K562 (cell line): Measurements from ENCODE around the gene MBD4. TPM values are rescaled to one million over a fixed set of nuclear protein-coding genes. Genes with fewer than 3 reads are reported as not detected.

Experiments used
- BHLHE40 ChIP-seq: IDR thresholded peaks from 2 replicates; pipeline ENCODE4 v1.6.1; 2011; ENCODE audit warnings: low read length, improper control_type of control experiment
- SMARCB1 ChIP-seq: IDR thresholded peaks from 2 replicates; pipeline ENCODE4 v1.6.1; 2011; ENCODE audit warnings: improper control_type of control experiment, low read depth; ENCODE audit not compliant: insufficient read length
- polyA plus RNA-seq, 8 experiments: library from polyadenylated mRNA; depleted of rRNA in 4 of 8; stranded (reverse) in 5 of 8; unstranded in 3 of 8; fragments of >200 nt; fragmentation: Nextera tagmentation in 2 of 8; fragmentation: Illumina TruSeq in 1 of 8; extraction: Ambion mirVana in 2 of 8; extraction: Trizol in 1 of 8; gene quantifications; 2 replicates each; pipeline versions ENCODE4 v1.2.1 to v1.2.3, GENCODE V29; 2011 to 2014; ENCODE audit warnings: inconsistent platforms in 1 of 8, missing spikeins in 1 of 8
- total RNA-seq, 7 experiments: library from RNA; depleted of rRNA in 6 of 7; stranded (reverse); fragments of >200 nt in 6 of 7; fragmentation: Illumina TruSeq in 2 of 7; extraction: Trizol in 2 of 7; gene quantifications; 2 replicates each; pipeline versions ENCODE4 v1.2.1 to v1.2.3, GENCODE V29; 2011 to 2021; ENCODE audit warnings: low replicate concordance in 1 of 7
- TF ChIP-seq, protein P1 (sequence below): fragments of 250-450 bp; sonication (Bioruptor Pico); IDR thresholded peaks from 2 replicates; pipeline ENCODE4 v1.5.0; 2021; ENCODE audit warnings: mild to moderate bottlenecking, borderline replicate concordance
- TF ChIP-seq, protein P2 (sequence below): sonication (generic); formaldehyde crosslinking; IDR thresholded peaks from 2 replicates; pipeline ENCODE4 v1.8.0; 2022; ENCODE audit warnings: missing genetic modification reagents, mild to moderate bottlenecking, moderate library complexity, borderline replicate concordance
- TF ChIP-seq, protein P3 (sequence below): sonication (generic); formaldehyde crosslinking; IDR thresholded peaks from 2 replicates; pipeline ENCODE4 v1.8.0; 2022; ENCODE audit warnings: mild to moderate bottlenecking, missing genetic modification reagents
- TF ChIP-seq, protein P4 (sequence below), 2 experiments: fragments of 450-650 bp in 1 of 2; sonication (generic) in 1 of 2; formaldehyde crosslinking in 1 of 2; IDR thresholded peaks; 2 replicates each; pipeline versions ENCODE4 v1.7.1 to v1.9.0; 2016 to 2022; ENCODE audit warnings: inconsistent platforms in 1 of 2, mild to moderate bottlenecking in 1 of 2, missing genetic modification reagents in 1 of 2
- TF ChIP-seq, protein P5 (sequence below): sonication (generic); formaldehyde crosslinking; IDR thresholded peaks from 2 replicates; pipeline ENCODE4 v1.4.0; 2020; ENCODE audit warnings: mild to moderate bottlenecking, missing genetic modification reagents

MBD4 gene
- total and polyA plus RNA-seq, 9 of the 15 experiments (the other 6 are each of a cell fraction or from before 2014, with no cell fraction given) = 13.3 to 63.9 (median 39.0) TPM

DNA sequence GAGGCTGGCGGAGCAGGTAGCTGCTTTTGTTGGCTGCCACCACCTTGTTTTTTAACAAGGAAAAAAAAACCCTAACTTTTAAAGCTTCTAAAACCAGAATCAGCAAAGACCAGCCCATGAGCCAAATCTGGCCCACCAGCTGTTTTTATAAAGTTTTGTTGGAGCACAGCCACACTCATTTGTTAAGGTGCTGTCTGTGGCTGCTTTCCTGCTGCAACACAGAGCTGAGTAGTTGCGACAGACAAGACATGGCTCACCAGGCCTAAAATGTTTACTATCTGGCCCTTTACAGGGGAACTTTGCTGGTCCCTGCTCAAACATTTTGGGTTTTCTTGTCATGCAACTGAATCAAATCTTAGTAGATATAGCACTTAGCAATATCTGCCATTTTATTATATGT is 30.2 kb downstream of the MBD4 start (continued):
- TF ChIP-seq, protein P1, sequence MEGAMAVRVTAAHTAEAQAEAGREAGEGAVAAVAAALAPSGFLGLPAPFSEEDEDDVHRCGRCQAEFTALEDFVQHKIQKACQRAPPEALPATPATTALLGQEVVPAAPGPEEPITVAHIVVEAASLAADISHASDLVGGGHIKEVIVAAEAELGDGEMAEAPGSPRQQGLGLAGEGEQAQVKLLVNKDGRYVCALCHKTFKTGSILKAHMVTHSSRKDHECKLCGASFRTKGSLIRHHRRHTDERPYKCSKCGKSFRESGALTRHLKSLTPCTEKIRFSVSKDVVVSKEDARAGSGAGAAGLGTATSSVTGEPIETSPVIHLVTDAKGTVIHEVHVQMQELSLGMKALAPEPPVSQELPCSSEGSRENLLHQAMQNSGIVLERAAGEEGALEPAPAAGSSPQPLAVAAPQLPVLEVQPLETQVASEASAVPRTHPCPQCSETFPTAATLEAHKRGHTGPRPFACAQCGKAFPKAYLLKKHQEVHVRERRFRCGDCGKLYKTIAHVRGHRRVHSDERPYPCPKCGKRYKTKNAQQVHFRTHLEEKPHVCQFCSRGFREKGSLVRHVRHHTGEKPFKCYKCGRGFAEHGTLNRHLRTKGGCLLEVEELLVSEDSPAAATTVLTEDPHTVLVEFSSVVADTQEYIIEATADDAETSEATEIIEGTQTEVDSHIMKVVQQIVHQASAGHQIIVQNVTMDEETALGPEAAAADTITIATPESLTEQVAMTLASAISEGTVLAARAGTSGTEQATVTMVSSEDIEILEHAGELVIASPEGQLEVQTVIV = no peak
- TF ChIP-seq SMARCB1 (no peak), BHLHE40 (no peak)
- TF ChIP-seq, protein P2, sequence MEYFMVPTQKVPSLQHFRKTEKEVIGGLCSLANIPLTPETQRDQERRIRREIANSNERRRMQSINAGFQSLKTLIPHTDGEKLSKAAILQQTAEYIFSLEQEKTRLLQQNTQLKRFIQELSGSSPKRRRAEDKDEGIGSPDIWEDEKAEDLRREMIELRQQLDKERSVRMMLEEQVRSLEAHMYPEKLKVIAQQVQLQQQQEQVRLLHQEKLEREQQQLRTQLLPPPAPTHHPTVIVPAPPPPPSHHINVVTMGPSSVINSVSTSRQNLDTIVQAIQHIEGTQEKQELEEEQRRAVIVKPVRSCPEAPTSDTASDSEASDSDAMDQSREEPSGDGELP (CRISPR knock-in tag) = no peak
- TF ChIP-seq, protein P3, sequence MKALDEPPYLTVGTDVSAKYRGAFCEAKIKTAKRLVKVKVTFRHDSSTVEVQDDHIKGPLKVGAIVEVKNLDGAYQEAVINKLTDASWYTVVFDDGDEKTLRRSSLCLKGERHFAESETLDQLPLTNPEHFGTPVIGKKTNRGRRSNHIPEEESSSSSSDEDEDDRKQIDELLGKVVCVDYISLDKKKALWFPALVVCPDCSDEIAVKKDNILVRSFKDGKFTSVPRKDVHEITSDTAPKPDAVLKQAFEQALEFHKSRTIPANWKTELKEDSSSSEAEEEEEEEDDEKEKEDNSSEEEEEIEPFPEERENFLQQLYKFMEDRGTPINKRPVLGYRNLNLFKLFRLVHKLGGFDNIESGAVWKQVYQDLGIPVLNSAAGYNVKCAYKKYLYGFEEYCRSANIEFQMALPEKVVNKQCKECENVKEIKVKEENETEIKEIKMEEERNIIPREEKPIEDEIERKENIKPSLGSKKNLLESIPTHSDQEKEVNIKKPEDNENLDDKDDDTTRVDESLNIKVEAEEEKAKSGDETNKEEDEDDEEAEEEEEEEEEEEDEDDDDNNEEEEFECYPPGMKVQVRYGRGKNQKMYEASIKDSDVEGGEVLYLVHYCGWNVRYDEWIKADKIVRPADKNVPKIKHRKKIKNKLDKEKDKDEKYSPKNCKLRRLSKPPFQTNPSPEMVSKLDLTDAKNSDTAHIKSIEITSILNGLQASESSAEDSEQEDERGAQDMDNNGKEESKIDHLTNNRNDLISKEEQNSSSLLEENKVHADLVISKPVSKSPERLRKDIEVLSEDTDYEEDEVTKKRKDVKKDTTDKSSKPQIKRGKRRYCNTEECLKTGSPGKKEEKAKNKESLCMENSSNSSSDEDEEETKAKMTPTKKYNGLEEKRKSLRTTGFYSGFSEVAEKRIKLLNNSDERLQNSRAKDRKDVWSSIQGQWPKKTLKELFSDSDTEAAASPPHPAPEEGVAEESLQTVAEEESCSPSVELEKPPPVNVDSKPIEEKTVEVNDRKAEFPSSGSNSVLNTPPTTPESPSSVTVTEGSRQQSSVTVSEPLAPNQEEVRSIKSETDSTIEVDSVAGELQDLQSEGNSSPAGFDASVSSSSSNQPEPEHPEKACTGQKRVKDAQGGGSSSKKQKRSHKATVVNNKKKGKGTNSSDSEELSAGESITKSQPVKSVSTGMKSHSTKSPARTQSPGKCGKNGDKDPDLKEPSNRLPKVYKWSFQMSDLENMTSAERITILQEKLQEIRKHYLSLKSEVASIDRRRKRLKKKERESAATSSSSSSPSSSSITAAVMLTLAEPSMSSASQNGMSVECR = no peak
- TF ChIP-seq, protein P4, sequence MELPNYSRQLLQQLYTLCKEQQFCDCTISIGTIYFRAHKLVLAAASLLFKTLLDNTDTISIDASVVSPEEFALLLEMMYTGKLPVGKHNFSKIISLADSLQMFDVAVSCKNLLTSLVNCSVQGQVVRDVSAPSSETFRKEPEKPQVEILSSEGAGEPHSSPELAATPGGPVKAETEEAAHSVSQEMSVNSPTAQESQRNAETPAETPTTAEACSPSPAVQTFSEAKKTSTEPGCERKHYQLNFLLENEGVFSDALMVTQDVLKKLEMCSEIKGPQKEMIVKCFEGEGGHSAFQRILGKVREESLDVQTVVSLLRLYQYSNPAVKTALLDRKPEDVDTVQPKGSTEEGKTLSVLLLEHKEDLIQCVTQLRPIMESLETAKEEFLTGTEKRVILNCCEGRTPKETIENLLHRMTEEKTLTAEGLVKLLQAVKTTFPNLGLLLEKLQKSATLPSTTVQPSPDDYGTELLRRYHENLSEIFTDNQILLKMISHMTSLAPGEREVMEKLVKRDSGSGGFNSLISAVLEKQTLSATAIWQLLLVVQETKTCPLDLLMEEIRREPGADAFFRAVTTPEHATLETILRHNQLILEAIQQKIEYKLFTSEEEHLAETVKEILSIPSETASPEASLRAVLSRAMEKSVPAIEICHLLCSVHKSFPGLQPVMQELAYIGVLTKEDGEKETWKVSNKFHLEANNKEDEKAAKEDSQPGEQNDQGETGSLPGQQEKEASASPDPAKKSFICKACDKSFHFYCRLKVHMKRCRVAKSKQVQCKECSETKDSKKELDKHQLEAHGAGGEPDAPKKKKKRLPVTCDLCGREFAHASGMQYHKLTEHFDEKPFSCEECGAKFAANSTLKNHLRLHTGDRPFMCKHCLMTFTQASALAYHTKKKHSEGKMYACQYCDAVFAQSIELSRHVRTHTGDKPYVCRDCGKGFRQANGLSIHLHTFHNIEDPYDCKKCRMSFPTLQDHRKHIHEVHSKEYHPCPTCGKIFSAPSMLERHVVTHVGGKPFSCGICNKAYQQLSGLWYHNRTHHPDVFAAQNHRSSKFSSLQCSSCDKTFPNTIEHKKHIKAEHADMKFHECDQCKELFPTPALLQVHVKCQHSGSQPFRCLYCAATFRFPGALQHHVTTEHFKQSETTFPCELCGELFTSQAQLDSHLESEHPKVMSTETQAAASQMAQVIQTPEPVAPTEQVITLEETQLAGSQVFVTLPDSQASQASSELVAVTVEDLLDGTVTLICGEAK (IDR thresholded peaks at IDR 0.05) = 0 out of 2 replicates have a peak, but pooled peaks have one; percentile 52
- TF ChIP-seq, protein P4 (CRISPR knock-in tag; IDR thresholded peaks at IDR 0.05) = peak; percentile 52; the same call in 1 of the 2 replicates
- TF ChIP-seq, protein P5, sequence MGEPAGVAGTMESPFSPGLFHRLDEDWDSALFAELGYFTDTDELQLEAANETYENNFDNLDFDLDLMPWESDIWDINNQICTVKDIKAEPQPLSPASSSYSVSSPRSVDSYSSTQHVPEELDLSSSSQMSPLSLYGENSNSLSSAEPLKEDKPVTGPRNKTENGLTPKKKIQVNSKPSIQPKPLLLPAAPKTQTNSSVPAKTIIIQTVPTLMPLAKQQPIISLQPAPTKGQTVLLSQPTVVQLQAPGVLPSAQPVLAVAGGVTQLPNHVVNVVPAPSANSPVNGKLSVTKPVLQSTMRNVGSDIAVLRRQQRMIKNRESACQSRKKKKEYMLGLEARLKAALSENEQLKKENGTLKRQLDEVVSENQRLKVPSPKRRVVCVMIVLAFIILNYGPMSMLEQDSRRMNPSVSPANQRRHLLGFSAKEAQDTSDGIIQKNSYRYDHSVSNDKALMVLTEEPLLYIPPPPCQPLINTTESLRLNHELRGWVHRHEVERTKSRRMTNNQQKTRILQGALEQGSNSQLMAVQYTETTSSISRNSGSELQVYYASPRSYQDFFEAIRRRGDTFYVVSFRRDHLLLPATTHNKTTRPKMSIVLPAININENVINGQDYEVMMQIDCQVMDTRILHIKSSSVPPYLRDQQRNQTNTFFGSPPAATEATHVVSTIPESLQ (CRISPR knock-in tag) = no peak
